Immature natural killer cell (primary cell): ENCODE results near the gene SYT1. TPM values are rescaled to one million over a fixed set of nuclear protein-coding genes. Genes with fewer than 3 reads are reported as not detected.

Source experiments
- DNase-seq, 3 donors: peaks; one replicate each; pipeline ENCODE4 v3.0.0; 2022; ENCODE audit warnings: mixed read lengths in 1 of 3
- H3K27ac Mint-ChIP-seq, 6 donors: one replicate each; pipeline ENCODE4 v1.8.0; 2020; ENCODE audit warnings: mixed read lengths in 6 of 6, mild to moderate bottlenecking in 5 of 6, inconsistent platforms in 4 of 6, moderate library complexity in 3 of 6
- H3K27me3 Mint-ChIP-seq, 3 donors: one replicate each; pipeline ENCODE4 v1.8.0; 2020 to 2021; ENCODE audit warnings: low read depth in 3 of 3, mild to moderate bottlenecking in 3 of 3, mixed read lengths in 3 of 3, moderate library complexity in 3 of 3, inconsistent platforms in 1 of 3
- H3K36me3 Mint-ChIP-seq, 3 donors: one replicate each; pipeline ENCODE4 v1.8.0; 2020; ENCODE audit warnings: mixed read lengths in 3 of 3, inconsistent platforms in 2 of 3, mild to moderate bottlenecking in 2 of 3
- H3K4me1 Mint-ChIP-seq, 2 donors: one replicate each; pipeline ENCODE4 v1.8.0; 2020; ENCODE audit warnings: inconsistent platforms in 2 of 2, mild to moderate bottlenecking in 2 of 2, mixed read lengths in 2 of 2, moderate library complexity in 1 of 2
- H3K4me3 Mint-ChIP-seq, 5 donors: one replicate each; pipeline ENCODE4 v1.8.0; 2020; ENCODE audit warnings: mild to moderate bottlenecking in 5 of 5, mixed read lengths in 5 of 5, inconsistent platforms in 3 of 5, moderate library complexity in 3 of 5
- H3K9me3 Mint-ChIP-seq, 6 donors: one replicate each; pipeline ENCODE4 v1.8.0; 2020; ENCODE audit warnings: mild to moderate bottlenecking in 6 of 6, mixed read lengths in 6 of 6, inconsistent platforms in 4 of 6, moderate library complexity in 3 of 6
- polyA plus RNA-seq, 3 donors: library from polyadenylated mRNA; unstranded; fragments of 300-500 nt; fragmentation: Illumina TruSeq; gene quantifications; one replicate each; pipeline ENCODE4 v1.2.3, GENCODE V29; 2021

The SYT1 gene
- polyA plus RNA-seq, 3 donors from 2014 or later = not detected

GRCh38 chr12:79370021-79370420 lies 505.4 kb downstream of the SYT1 start:
- Mint-ChIP-seq H3K27me3 (peaks cover 0 to under 1% (median 0%) of the 10 kb centered on the region in 3 donors), H3K9me3 (peaks cover 0 to 7% (median under 1%) of the 10 kb centered on the region in 6 donors), H3K27ac (no peak overlapping the region), H3K4me3 (no peak overlapping the region), H3K4me1 (no peaks in the 10 kb centered on the region), H3K36me3 (no peaks in the 10 kb centered on the region)
- no peak for DNase-seq

GRCh38 chr12:79371226-79371625 lies 506.7 kb downstream of the SYT1 start:
- Mint-ChIP-seq H3K27me3 (no peaks in the 10 kb centered on the region), H3K36me3 (no peaks in the 10 kb centered on the region), H3K4me1 (no peaks in the 10 kb centered on the region), H3K27ac (no peak overlapping the region), H3K4me3 (no peak overlapping the region), H3K9me3 (peaks cover 0 to 7% (median 2%) of the 10 kb centered on the region in 6 donors)
- no peak for DNase-seq

- no peaks in the 10 kb centered on the region for H3K36me3 Mint-ChIP-seq
- H3K27ac Mint-ChIP-seq = no peak overlapping the region
- H3K9me3 Mint-ChIP-seq = peaks cover 0 to 3% (median under 1%) of the 10 kb centered on the region in 6 donors
- peaks cover 0 to 4% (median 2%) of the 10 kb centered on the region in 3 donors for H3K27me3 Mint-ChIP-seq
- DNase-seq = no peak
- no peaks in the 10 kb centered on the region for H3K4me1 Mint-ChIP-seq
- no peak overlapping the region for H3K4me3 Mint-ChIP-seq
Measured at GRCh38 chr12:79373896-79374499, 509.4 kb downstream of the SYT1 start.

DNA sequence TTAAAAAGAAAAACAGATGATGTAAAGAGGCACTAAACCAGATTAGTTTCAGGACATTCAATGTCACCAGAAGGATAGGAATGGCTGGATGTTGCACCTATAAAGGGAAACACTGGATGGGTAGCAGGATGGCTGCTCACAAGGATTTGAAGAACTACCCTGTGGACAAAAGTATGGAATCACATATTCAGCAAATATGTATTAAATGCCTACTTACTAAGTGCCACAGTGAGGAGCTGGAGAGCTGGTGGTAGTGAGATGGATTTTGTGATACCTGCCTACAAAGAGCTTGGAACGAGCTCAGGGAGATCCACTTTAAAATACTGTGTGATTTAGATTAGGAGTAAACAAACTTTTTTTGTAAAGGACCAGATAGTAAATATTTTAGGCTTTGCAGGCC lies 510.0 kb downstream of the SYT1 start:
- H3K27me3 Mint-ChIP-seq = peaks cover 0 to 4% (median 2%) of the 10 kb centered on the region in 3 donors
- no peaks in the 10 kb centered on the region for H3K36me3 Mint-ChIP-seq
- peaks cover 0 to 3% (median under 1%) of the 10 kb centered on the region in 6 donors for H3K9me3 Mint-ChIP-seq
- no peak for DNase-seq
- H3K27ac Mint-ChIP-seq = no peak overlapping the region
- H3K4me1 Mint-ChIP-seq = no peaks in the 10 kb centered on the region
- no peak overlapping the region for H3K4me3 Mint-ChIP-seq

GRCh38 chr12:79375050-79375449 lies 510.5 kb downstream of the SYT1 start:
- Mint-ChIP-seq H3K4me1 (no peaks in the 10 kb centered on the region), H3K4me3 (no peak overlapping the region), H3K27ac (no peak overlapping the region), H3K27me3 (peaks cover 0 to 4% (median 2%) of the 10 kb centered on the region in 3 donors), H3K9me3 (peaks cover 0 to 3% (median under 1%) of the 10 kb centered on the region in 6 donors), H3K36me3 (no peaks in the 10 kb centered on the region)
- no peak for DNase-seq

DNA sequence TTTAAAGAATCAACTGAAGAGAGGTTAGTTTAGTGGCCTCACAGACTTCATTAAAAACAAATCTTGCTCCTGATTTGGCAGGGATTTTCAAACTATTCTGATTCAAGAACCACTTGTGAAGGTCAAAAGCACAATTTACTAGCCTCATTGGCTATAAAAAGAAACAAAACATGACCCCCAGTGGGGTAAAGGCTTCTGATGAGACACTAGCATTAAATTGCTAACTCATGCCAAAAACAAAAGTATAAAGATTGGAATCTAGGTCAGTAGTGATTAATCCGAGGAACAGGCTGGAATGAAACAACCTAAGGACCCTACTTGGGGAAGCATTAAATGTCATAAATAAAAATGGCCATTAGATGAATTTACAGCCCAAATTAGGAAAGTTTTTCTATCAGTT lies 513.9 kb downstream of the SYT1 start:
- no peak overlapping the region for H3K27ac Mint-ChIP-seq
- peaks cover 0 to 4% (median 2%) of the 10 kb centered on the region in 3 donors for H3K27me3 Mint-ChIP-seq
- H3K4me1 Mint-ChIP-seq = no peaks in the 10 kb centered on the region

GRCh38 chr12:79380402-79380801 lies 515.8 kb downstream of the SYT1 start:
- H3K36me3 Mint-ChIP-seq = no peaks in the 10 kb centered on the region
- peaks cover 0 to 4% (median 2%) of the 10 kb centered on the region in 3 donors for H3K27me3 Mint-ChIP-seq
- H3K4me1 Mint-ChIP-seq = no peaks in the 10 kb centered on the region
- no peak overlapping the region for H3K27ac Mint-ChIP-seq
- peaks cover 0 to 2% (median 0%) of the 10 kb centered on the region in 6 donors for H3K9me3 Mint-ChIP-seq
- no peak for DNase-seq
- H3K4me3 Mint-ChIP-seq = no peak overlapping the region

More for the DNA sequence above, 513.9 kb downstream of the SYT1 start:
- Mint-ChIP-seq H3K36me3 (no peaks in the 10 kb centered on the region), H3K9me3 (peaks cover 0 to 2% (median under 1%) of the 10 kb centered on the region in 6 donors), H3K4me3 (no peak overlapping the region)
- no peak for DNase-seq

DNA sequence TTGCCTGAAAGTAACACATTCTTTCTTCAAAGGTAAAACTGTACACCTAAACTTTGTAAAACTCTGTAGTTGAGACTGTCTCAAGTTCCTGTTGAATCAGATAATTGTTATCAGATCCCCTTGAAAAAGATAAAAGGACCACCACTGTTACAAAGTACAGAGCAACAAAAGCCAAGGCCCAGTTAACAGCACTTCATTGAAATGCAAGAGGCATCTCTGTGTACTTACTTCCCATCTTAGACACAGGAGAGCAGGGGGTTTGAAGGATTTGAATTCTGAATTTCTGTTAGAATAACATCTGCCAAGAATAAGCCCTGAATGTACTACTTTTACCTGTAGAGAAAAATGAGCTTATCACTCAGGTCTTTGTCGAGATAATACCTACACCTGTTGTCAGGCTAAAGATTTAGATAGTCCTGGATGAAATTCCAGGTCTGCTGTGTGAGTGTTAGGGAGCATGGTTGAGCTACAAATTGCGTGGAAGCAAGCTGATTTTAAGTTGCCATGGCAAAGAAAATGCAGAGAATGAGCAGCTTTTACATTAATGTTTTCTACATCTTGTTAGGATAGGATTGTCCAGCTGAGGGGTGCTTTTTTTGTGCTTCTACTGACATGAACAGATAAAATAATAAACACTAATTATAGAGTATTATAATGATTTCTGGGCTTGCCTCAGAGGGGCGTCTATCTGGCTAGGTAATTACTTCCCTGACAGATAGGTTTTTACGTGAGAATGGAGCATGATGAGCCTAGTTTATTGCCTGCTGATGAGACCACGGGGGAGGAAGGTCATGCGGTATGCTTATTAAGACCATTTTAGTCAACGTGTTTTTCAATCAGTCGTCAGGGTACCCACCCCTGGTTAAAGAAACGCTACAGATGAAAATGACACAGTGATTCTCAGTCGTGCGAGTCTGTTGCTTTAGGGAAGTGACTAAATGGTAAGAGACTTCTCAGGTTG lies 517.0 kb downstream of the SYT1 start:
- Mint-ChIP-seq H3K36me3 (no peaks in the 10 kb centered on the region), H3K4me3 (no peak overlapping the region), H3K27me3 (peaks cover 0 to 4% (median 2%) of the 10 kb centered on the region in 3 donors), H3K27ac (no peak overlapping the region), H3K9me3 (peaks cover 0 to 2% (median 0%) of the 10 kb centered on the region in 6 donors), H3K4me1 (no peaks in the 10 kb centered on the region)
- no peak for DNase-seq

DNA sequence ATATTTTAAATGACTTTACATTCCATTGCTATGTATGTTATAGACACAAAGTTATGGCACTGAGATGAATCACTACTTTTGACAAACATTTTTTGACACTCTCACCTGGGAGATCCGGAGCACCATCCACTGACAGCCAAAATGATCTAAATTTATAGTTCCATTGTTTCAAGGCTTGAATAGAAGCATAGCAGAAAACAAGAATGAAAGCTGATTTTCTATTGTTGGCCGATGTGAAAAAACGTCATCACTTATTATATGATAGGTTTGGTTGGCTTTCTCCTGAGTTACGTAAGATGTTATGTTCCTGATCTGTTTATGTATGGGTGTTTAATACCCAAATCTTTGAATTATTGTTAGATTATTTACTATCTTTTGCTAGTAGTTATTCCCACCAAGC lies 520.0 kb downstream of the SYT1 start:
- H3K4me3 Mint-ChIP-seq = no peak overlapping the region
- H3K27ac Mint-ChIP-seq = no peak overlapping the region
- peaks cover 0 to 9% (median 1%) of the 10 kb centered on the region in 6 donors for H3K9me3 Mint-ChIP-seq
- no peaks in the 10 kb centered on the region for H3K4me1 Mint-ChIP-seq
- no peaks in the 10 kb centered on the region for H3K27me3 Mint-ChIP-seq
- H3K36me3 Mint-ChIP-seq = no peaks in the 10 kb centered on the region
- DNase-seq = no peak

- H3K27me3 Mint-ChIP-seq = peaks cover 0 to 2% (median 0%) of the 10 kb centered on the region in 3 donors
- H3K36me3 Mint-ChIP-seq = no peaks in the 10 kb centered on the region
- no peaks in the 10 kb centered on the region for H3K4me1 Mint-ChIP-seq
Measured at GRCh38 chr12:79388011-79388410, 523.4 kb downstream of the SYT1 start.

GRCh38 chr12:79393842-79394241 lies 529.3 kb downstream of the SYT1 start:
- DNase-seq = no peak
- H3K27me3 Mint-ChIP-seq = peaks cover 0 to 2% (median 0%) of the 10 kb centered on the region in 3 donors
- no peaks in the 10 kb centered on the region for H3K4me1 Mint-ChIP-seq
- H3K4me3 Mint-ChIP-seq = no peak overlapping the region
- H3K36me3 Mint-ChIP-seq = no peaks in the 10 kb centered on the region
- H3K9me3 Mint-ChIP-seq = peaks cover 0 to 8% (median 4%) of the 10 kb centered on the region in 6 donors
- H3K27ac Mint-ChIP-seq = no peak overlapping the region

More at GRCh38 chr12:79388011-79388410, 523.4 kb downstream of the SYT1 start:
- Mint-ChIP-seq H3K4me3 (no peak overlapping the region), H3K9me3 (peaks cover 0 to 16% (median 3%) of the 10 kb centered on the region in 6 donors), H3K27ac (no peak overlapping the region)
- DNase-seq = no peak

- no peaks in the 10 kb centered on the region for H3K4me1 Mint-ChIP-seq
- peaks cover 0 to 8% (median 0%) of the 10 kb centered on the region in 6 donors for H3K9me3 Mint-ChIP-seq
- no peak overlapping the region for H3K4me3 Mint-ChIP-seq
- no peaks in the 10 kb centered on the region for H3K27me3 Mint-ChIP-seq
- DNase-seq = no peak
- H3K27ac Mint-ChIP-seq = no peak overlapping the region
- H3K36me3 Mint-ChIP-seq = no peaks in the 10 kb centered on the region
Measured at GRCh38 chr12:79397609-79398008, 533.0 kb downstream of the SYT1 start.

GRCh38 chr12:79400481-79400880 lies 535.9 kb downstream of the SYT1 start:
- Mint-ChIP-seq H3K27ac (no peak overlapping the region), H3K4me3 (no peak overlapping the region)

DNA sequence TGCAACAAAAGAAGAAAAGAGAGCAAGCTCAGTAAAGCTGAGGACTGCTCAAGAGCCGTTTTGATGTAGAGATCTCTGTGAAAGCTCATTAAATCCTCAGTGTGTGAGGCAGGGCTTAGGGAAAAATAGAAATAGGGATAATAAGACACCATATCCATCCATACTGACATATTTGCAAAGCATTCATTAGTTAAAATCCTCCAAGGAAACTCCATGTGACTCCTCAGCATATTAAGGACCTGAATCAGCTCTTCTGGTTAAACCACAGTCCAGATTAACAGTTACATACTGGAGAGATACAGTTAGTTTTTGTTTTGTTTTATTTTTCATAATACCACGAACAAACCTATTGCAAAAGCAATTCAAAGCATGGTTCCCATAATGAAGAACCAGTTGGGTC lies 538.0 kb downstream of the SYT1 start:
- H3K9me3 Mint-ChIP-seq = no peaks in the 10 kb centered on the region
- no peaks in the 10 kb centered on the region for H3K27me3 Mint-ChIP-seq
- DNase-seq = no peak
- H3K36me3 Mint-ChIP-seq = no peaks in the 10 kb centered on the region
- no peaks in the 10 kb centered on the region for H3K4me1 Mint-ChIP-seq
- no peak overlapping the region for H3K4me3 Mint-ChIP-seq
- H3K27ac Mint-ChIP-seq = no peak overlapping the region

More at GRCh38 chr12:79400481-79400880, 535.9 kb downstream of the SYT1 start:
- Mint-ChIP-seq H3K9me3 (peaks cover 0 to 5% (median 0%) of the 10 kb centered on the region in 6 donors), H3K36me3 (no peaks in the 10 kb centered on the region), H3K27me3 (no peaks in the 10 kb centered on the region), H3K4me1 (no peaks in the 10 kb centered on the region)
- no peak for DNase-seq
